ENCODE data around the gene C1QTNF7.

GRCh38 chr4:15434676-15435075, 6.8 kb downstream of the C1QTNF7 start:
- no peak for TF ChIP-seq CTCF (IDR thresholded peaks at IDR 0.05; ENCODE audit: low read depth, low read length)
- TF ChIP-seq EZH2phosphoT487 (IDR thresholded peaks at IDR 0.05; ENCODE audit: low read depth): no peak

All from OCI-LY3 (cell line).